Nucleus accumbens (tissue), 56 donors: ENCODE measurements around the gene SUN1.
A peak's percentile ranks its signal among the peaks of the same experiment; 100 is the strongest.

Source experiments
- DNase-seq, 56 donors: peaks; one replicate each; lab custom pipeline; 2025; lab: John Stamatoyannopoulos, UW

Gene SUN1

GRCh38 chr7:874031-874749 lies 41.9 kb downstream of the SUN1 start:
- no peak for DNase-seq

GRCh38 chr7:875051-875450 lies 42.8 kb downstream of the SUN1 start:
- DNase-seq = no peak

GRCh38 chr7:875476-876076 lies 43.3 kb downstream of the SUN1 start:
- DNase-seq = peak in 2 of 56 donors; percentile 49 to 53

GRCh38 chr7:876077-876971 lies 44.0 kb downstream of the SUN1 start, which contains the start of gene GET4:
Gene GET4, plus strand, starts transcription at chr7:876554. Its CDS starts 92 bp downstream, at chr7:876646.
- DNase-seq = peak; percentile 81 to 100 (median 96)

GRCh38 chr7:876972-877311 lies 44.7 kb downstream of the SUN1 start:
- peak in 10 of 56 donors; percentile 48 to 71 (median 63) for DNase-seq

- DNase-seq = no peak
Measured at GRCh38 chr7:877312-878232, 45.3 kb downstream of the SUN1 start.

GRCh38 chr7:879093-879492 lies 46.8 kb downstream of the SUN1 start:
- no peak for DNase-seq

- DNase-seq = no peak
Measured at GRCh38 chr7:879706-880105, 47.4 kb downstream of the SUN1 start.

GRCh38 chr7:880450-880849 lies 48.2 kb downstream of the SUN1 start:
- DNase-seq = peak in 9 of 56 donors; percentile 18 to 67 (median 39)

GRCh38 chr7:881441-882234 lies 49.4 kb downstream of the SUN1 start:
- DNase-seq = no peak

- no peak for DNase-seq
Measured at GRCh38 chr7:882336-883035, 50.2 kb downstream of the SUN1 start.

- DNase-seq = peak in 1 of 56 donors; percentile 29
Measured at GRCh38 chr7:883055-884021, 51.1 kb downstream of the SUN1 start.

GRCh38 chr7:884191-885003 lies 52.1 kb downstream of the SUN1 start:
- no peak for DNase-seq

GRCh38 chr7:885261-885892 lies 53.1 kb downstream of the SUN1 start:
- DNase-seq = no peak

- no peak for DNase-seq
Measured at GRCh38 chr7:885893-886625, 53.8 kb downstream of the SUN1 start.
